ENCODE data around the gene DNLZ. TPM values are rescaled to one million over a fixed set of nuclear protein-coding genes. Genes with fewer than 3 reads are reported as not detected.

The DNLZ gene
- polyA plus RNA-seq, 1 of the 3 experiments (the other 2 are of a cell fraction): 40.6 TPM

GRCh38 chr9:136335296-136336155 is 28.0 kb downstream of the DNLZ start:
- Histone ChIP-seq H4K20me1 (ENCODE audit: insufficient read depth) (peaks cover 24% of the 10 kb centered on the region), H3K9ac (no peak overlapping the region), H3K4me3 (ENCODE audit: low read depth in 2 of 2, low read length in 1 of 2) (no peak overlapping the region), H3K9me3 (no peaks in the 10 kb centered on the region), H3K79me2 (ENCODE audit: insufficient read depth) (peaks cover 27% of the 10 kb centered on the region; the same call in 1 of the 2 replicates), H2AFZ (ENCODE audit: low read depth) (no peak overlapping the region), H3K4me1 (ENCODE audit: control insufficient read depth in 1 of 2, insufficient read depth in 2 of 2, low read depth in 1 of 2, low read length in 1 of 2) (no peaks in the 10 kb centered on the region; a peak in 1 of 4 replicates), H3K27ac (ENCODE audit: low read depth in 2 of 2, low read length in 1 of 2) (no peak overlapping the region), H3F3A (replicated peaks; ENCODE audit: insufficient read depth) (no peaks in the 10 kb centered on the region), H3K36me3 (replicated peaks in 1 of 2; ENCODE audit: control insufficient read depth in 1 of 2, insufficient read depth in 2 of 2, low read length in 1 of 2) (peaks cover 0 to 42% of the 10 kb centered on the region in 2 experiments), H3K27me3 (ENCODE audit: insufficient read depth) (no peaks in the 10 kb centered on the region), H3K4me2 (no peak overlapping the region), H3K9me2 (no peaks in the 10 kb centered on the region)
- POLR2A ChIA-PET: no interaction called here
- TF ChIP-seq NFIC (IDR thresholded peaks at IDR 0.05; ENCODE audit: borderline replicate concordance) (no peak), FOXJ3 (CRISPR knock-in tag; IDR thresholded peaks at IDR 0.05) (no peak), TCF12 (IDR thresholded peaks at IDR 0.05) (no peak), YY1 (IDR thresholded peaks at IDR 0.05; ENCODE audit: low read depth) (no peak), FOXM1 (IDR thresholded peaks at IDR 0.05; ENCODE audit: low read depth) (no peak), GABPA (IDR thresholded peaks at IDR 0.05; ENCODE audit: low read depth) (no peak), RFX5 (IDR thresholded peaks at IDR 0.05; ENCODE audit: low read length) (no peak), SMC3 (IDR thresholded peaks at IDR 0.05; ENCODE audit: low read depth, low read length) (no peak), FOSL2 (IDR thresholded peaks at IDR 0.05; ENCODE audit: borderline replicate concordance, low read depth) (no peak)
- TF ChIP-seq, protein P1, sequence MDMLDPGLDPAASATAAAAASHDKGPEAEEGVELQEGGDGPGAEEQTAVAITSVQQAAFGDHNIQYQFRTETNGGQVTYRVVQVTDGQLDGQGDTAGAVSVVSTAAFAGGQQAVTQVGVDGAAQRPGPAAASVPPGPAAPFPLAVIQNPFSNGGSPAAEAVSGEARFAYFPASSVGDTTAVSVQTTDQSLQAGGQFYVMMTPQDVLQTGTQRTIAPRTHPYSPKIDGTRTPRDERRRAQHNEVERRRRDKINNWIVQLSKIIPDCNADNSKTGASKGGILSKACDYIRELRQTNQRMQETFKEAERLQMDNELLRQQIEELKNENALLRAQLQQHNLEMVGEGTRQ (IDR thresholded peaks at IDR 0.05; ENCODE audit: borderline replicate concordance, low read depth, low read length): no peak
- TF ChIP-seq, protein P2, sequence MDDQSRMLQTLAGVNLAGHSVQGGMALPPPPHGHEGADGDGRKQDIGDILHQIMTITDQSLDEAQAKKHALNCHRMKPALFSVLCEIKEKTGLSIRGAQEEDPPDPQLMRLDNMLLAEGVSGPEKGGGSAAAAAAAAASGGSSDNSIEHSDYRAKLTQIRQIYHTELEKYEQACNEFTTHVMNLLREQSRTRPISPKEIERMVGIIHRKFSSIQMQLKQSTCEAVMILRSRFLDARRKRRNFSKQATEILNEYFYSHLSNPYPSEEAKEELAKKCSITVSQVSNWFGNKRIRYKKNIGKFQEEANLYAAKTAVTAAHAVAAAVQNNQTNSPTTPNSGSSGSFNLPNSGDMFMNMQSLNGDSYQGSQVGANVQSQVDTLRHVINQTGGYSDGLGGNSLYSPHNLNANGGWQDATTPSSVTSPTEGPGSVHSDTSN (IDR thresholded peaks at IDR 0.05): no peak
- TF ChIP-seq, protein P3, sequence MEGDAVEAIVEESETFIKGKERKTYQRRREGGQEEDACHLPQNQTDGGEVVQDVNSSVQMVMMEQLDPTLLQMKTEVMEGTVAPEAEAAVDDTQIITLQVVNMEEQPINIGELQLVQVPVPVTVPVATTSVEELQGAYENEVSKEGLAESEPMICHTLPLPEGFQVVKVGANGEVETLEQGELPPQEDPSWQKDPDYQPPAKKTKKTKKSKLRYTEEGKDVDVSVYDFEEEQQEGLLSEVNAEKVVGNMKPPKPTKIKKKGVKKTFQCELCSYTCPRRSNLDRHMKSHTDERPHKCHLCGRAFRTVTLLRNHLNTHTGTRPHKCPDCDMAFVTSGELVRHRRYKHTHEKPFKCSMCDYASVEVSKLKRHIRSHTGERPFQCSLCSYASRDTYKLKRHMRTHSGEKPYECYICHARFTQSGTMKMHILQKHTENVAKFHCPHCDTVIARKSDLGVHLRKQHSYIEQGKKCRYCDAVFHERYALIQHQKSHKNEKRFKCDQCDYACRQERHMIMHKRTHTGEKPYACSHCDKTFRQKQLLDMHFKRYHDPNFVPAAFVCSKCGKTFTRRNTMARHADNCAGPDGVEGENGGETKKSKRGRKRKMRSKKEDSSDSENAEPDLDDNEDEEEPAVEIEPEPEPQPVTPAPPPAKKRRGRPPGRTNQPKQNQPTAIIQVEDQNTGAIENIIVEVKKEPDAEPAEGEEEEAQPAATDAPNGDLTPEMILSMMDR (IDR thresholded peaks at IDR 0.05): no peak
- CTCF ChIA-PET: interaction anchor here (1.0 to 3.0 kb wide), 3 partner anchors 10 to 28 kb away, joined by 3 to 13 read pairs (median 3); partner anchors contain the start of gene DNLZ
- 95% methylated on average over 20 of the region's 26 CpGs for WGBS (ENCODE audit: low lambda C conversion rate)
- DNase-seq: no peak

- no peak overlapping the region for H3K4me2 ChIP-seq
- H3K27me3 ChIP-seq (ENCODE audit: insufficient read depth): no peaks in the 10 kb centered on the region
- peaks cover 36% of the 10 kb centered on the region for H3K79me2 ChIP-seq (ENCODE audit: insufficient read depth)
- peaks cover 33% of the 10 kb centered on the region for H4K20me1 ChIP-seq (ENCODE audit: insufficient read depth)
- no peak for DNase-seq
- peaks cover 1 to 2% of the 10 kb centered on the region in 2 experiments; a peak in 1 of 4 replicates for H3K4me1 ChIP-seq (ENCODE audit: control insufficient read depth in 1 of 2, insufficient read depth in 2 of 2, low read depth in 1 of 2, low read length in 1 of 2)
- ChIA-PET CTCF (interaction anchor here (3.0 kb wide), 1 partner anchor 11 kb away, joined by 13 read pairs; no protein-coding TSS in a partner anchor), POLR2A (no interaction called here)
- H3K27ac ChIP-seq (ENCODE audit: low read depth in 2 of 2, low read length in 1 of 2): no peak overlapping the region
- H3K9ac ChIP-seq: no peak overlapping the region
- no peak overlapping the region for H2AFZ ChIP-seq (ENCODE audit: low read depth)
- WGBS (ENCODE audit: low lambda C conversion rate): 97% methylated on average over 10 of the region's 21 CpGs
- H3K4me3 ChIP-seq (ENCODE audit: low read depth in 2 of 2, low read length in 1 of 2): no peak overlapping the region
- H3F3A ChIP-seq (replicated peaks; ENCODE audit: insufficient read depth): no peaks in the 10 kb centered on the region
- no peaks in the 10 kb centered on the region for H3K9me2 ChIP-seq
- peaks cover 0 to 33% of the 10 kb centered on the region in 2 experiments for H3K36me3 ChIP-seq (replicated peaks in 1 of 2; ENCODE audit: control insufficient read depth in 1 of 2, insufficient read depth in 2 of 2, low read length in 1 of 2)
- no peaks in the 10 kb centered on the region for H3K9me3 ChIP-seq
- no peak for TF ChIP-seq GATA2 (CRISPR knock-in tag; IDR thresholded peaks at IDR 0.05)
- no peak for TF ChIP-seq ZBTB33 (IDR thresholded peaks at IDR 0.05; ENCODE audit: borderline replicate concordance, low read depth)
- TF ChIP-seq ELF1 (IDR thresholded peaks at IDR 0.05): no peak
- no peak for TF ChIP-seq FOXM1 (IDR thresholded peaks at IDR 0.05; ENCODE audit: low read depth)
- no peak for TF ChIP-seq FOSL2 (IDR thresholded peaks at IDR 0.05; ENCODE audit: borderline replicate concordance, low read depth)
- no peak for TF ChIP-seq EP300 (IDR thresholded peaks at IDR 0.05; ENCODE audit: borderline replicate concordance in 1 of 2, low read depth in 1 of 2, low read length in 1 of 2)
- no peak for TF ChIP-seq MXI1 (IDR thresholded peaks at IDR 0.05; ENCODE audit: low read depth, low read length)
- no peak for TF ChIP-seq SMC3 (IDR thresholded peaks at IDR 0.05; ENCODE audit: low read depth, low read length)
- TF ChIP-seq, protein P3 (IDR thresholded peaks at IDR 0.05): no peak
- no peak for TF ChIP-seq NRF1 (IDR thresholded peaks at IDR 0.05; ENCODE audit: low read depth, low read length)
Observed at GRCh38 chr9:136334541-136334940, 29.0 kb downstream of the DNLZ start.

All from SK-N-SH (cell line).